ENCODE data around the gene PTGES3. TPM values are rescaled to one million over a fixed set of nuclear protein-coding genes. Genes with fewer than 3 reads are reported as not detected.

The PTGES3 gene
- total RNA-seq, 1 donor from 2014 or later: 298 TPM

- H3K36me3 Mint-ChIP-seq: peaks cover 49% of the 10 kb centered on the region
Observed at GRCh38 chr12:56721216-56721615, 33.1 kb upstream of the PTGES3 start.

GRCh38 chr12:56720731-56721151 is 32.7 kb upstream of the PTGES3 start:
- Mint-ChIP-seq H3K4me1 (peaks cover 55% of the 10 kb centered on the region), H3K27ac (no peak overlapping the region), H3K27me3 (ENCODE audit: insufficient read depth, low read depth) (peaks cover 11% of the 10 kb centered on the region), H3K9me3 (no peaks in the 10 kb centered on the region), H3K36me3 (peaks cover 54% of the 10 kb centered on the region), H3K4me3 (no peak overlapping the region)
- Histone ChIP-seq H3K4me1 (peaks cover 48% of the 10 kb centered on the region), H3K36me3 (no peaks in the 10 kb centered on the region), H3K9ac (no peak overlapping the region), H3K79me2 (ENCODE audit: low read depth) (peaks cover 95% of the 10 kb centered on the region), H3K27ac (no peak overlapping the region), H3K4me3 (no peak overlapping the region), H4K20me1 (ENCODE audit: low read depth) (peaks cover 88% of the 10 kb centered on the region), H3K27me3 (no peaks in the 10 kb centered on the region), H3K4me2 (peak overlapping the region; percentile 91), H2AFZ (replicated peaks) (no peak overlapping the region), H3K9me3 (ENCODE audit: low read depth) (no peaks in the 10 kb centered on the region), H3F3A (ENCODE audit: low read depth) (peaks cover 46% of the 10 kb centered on the region)
- TF ChIP-seq CTCF (IDR thresholded peaks at IDR 0.05) (no peak), EZH2 (IDR thresholded peaks at IDR 0.05) (no peak), EZH2phosphoT487 (IDR thresholded peaks at IDR 0.05) (no peak)
- DNase-seq (ENCODE audit: low spot score): no peak

More at GRCh38 chr12:56721216-56721615, 33.1 kb upstream of the PTGES3 start:
- Histone ChIP-seq H3K79me2 (ENCODE audit: low read depth) (peaks cover 90% of the 10 kb centered on the region), H3F3A (ENCODE audit: low read depth) (peaks cover 47% of the 10 kb centered on the region), H3K4me1 (peaks cover 48% of the 10 kb centered on the region), H3K27ac (no peak overlapping the region), H2AFZ (replicated peaks) (no peak overlapping the region), H3K36me3 (no peaks in the 10 kb centered on the region), H3K9ac (no peak overlapping the region), H3K27me3 (no peaks in the 10 kb centered on the region), H3K4me2 (peak overlapping the region; percentile 91), H3K9me3 (ENCODE audit: low read depth) (no peaks in the 10 kb centered on the region), H3K4me3 (no peak overlapping the region), H4K20me1 (ENCODE audit: low read depth) (peaks cover 83% of the 10 kb centered on the region)
- Mint-ChIP-seq H3K27ac (no peak overlapping the region), H3K4me1 (peaks cover 55% of the 10 kb centered on the region), H3K9me3 (no peaks in the 10 kb centered on the region), H3K27me3 (ENCODE audit: insufficient read depth, low read depth) (peaks cover 11% of the 10 kb centered on the region), H3K4me3 (no peak overlapping the region)
- DNase-seq (ENCODE audit: low spot score): no peak
- TF ChIP-seq EZH2phosphoT487 (IDR thresholded peaks at IDR 0.05): no peak
- no peak for TF ChIP-seq CTCF (IDR thresholded peaks at IDR 0.05)
- no peak for TF ChIP-seq EZH2 (IDR thresholded peaks at IDR 0.05)

GRCh38 chr12:56719056-56719455 is 31.0 kb upstream of the PTGES3 start:
- TF ChIP-seq CTCF (IDR thresholded peaks at IDR 0.05): no peak
- no peak for TF ChIP-seq EZH2phosphoT487 (IDR thresholded peaks at IDR 0.05)
- no peak for TF ChIP-seq EZH2 (IDR thresholded peaks at IDR 0.05)
- no peak overlapping the region for H2AFZ ChIP-seq (replicated peaks)
- no peak overlapping the region for H3K4me3 ChIP-seq
- H3K27ac Mint-ChIP-seq: peak overlapping the region; percentile 64
- no peak overlapping the region for H3K9ac ChIP-seq
- no peaks in the 10 kb centered on the region for H3K9me3 Mint-ChIP-seq
- H3K9me3 ChIP-seq (ENCODE audit: low read depth): no peaks in the 10 kb centered on the region
- peak overlapping the region; percentile 11 for H3K27ac ChIP-seq
- no peak overlapping the region for H3K4me3 Mint-ChIP-seq
- H3K36me3 Mint-ChIP-seq: peaks cover 70% of the 10 kb centered on the region
- peaks cover 51% of the 10 kb centered on the region for H3K4me1 Mint-ChIP-seq
- H3K4me1 ChIP-seq: peaks cover 48% of the 10 kb centered on the region
- peaks cover 4% of the 10 kb centered on the region for H3K36me3 ChIP-seq
- peaks cover 4% of the 10 kb centered on the region for H3K27me3 Mint-ChIP-seq (ENCODE audit: insufficient read depth, low read depth)
- H3F3A ChIP-seq (ENCODE audit: low read depth): peaks cover 45% of the 10 kb centered on the region
- peak overlapping the region; percentile 34 for H3K4me2 ChIP-seq
- peaks cover 94% of the 10 kb centered on the region for H3K79me2 ChIP-seq (ENCODE audit: low read depth)
- no peak for DNase-seq (ENCODE audit: low spot score)
- H3K27me3 ChIP-seq: no peaks in the 10 kb centered on the region
- H4K20me1 ChIP-seq (ENCODE audit: low read depth): peaks cover 99% of the 10 kb centered on the region
